Activated T-helper 1 cell treated with anti-CD3 and anti-CD28 coated beads, Interleukin-12 subunit alpha, Interleukin-12 subunit beta, Interleukin-2, Interleukin-4 antibody, amounts not matched to agents 30 ng/mL and 10 ng/mL and 1 ng/mL, durations not matched to agents 14 hours and 24 hours and 36 hours (primary cell): ENCODE results near the gene MDFIC. TPM values are rescaled to one million over a fixed set of nuclear protein-coding genes. Genes with fewer than 3 reads are reported as not detected.
A peak's percentile ranks its signal among the peaks of the same experiment; 100 is the strongest.

Experiments used
- DNase-seq: peaks from one replicate; pipeline ENCODE4 v3.0.0; 2021; ENCODE audit warnings: low spot score
- H3K27ac Mint-ChIP-seq: one replicate; pipeline ENCODE4 v1.8.0; 2021; ENCODE audit warnings: mild to moderate bottlenecking, mixed read lengths
- H3K27me3 Mint-ChIP-seq: one replicate; pipeline ENCODE4 v1.8.0; 2022; ENCODE audit warnings: mild to moderate bottlenecking, moderate library complexity, mixed read lengths; ENCODE audit not compliant: insufficient read depth
- H3K36me3 Mint-ChIP-seq: one replicate; pipeline ENCODE4 v1.8.0; 2021; ENCODE audit warnings: low read depth, mixed read lengths
- H3K4me1 Mint-ChIP-seq: one replicate; pipeline ENCODE4 v1.8.0; 2021; ENCODE audit warnings: low read depth, mixed read lengths
- H3K4me3 Mint-ChIP-seq: one replicate; pipeline ENCODE4 v1.8.0; 2021; ENCODE audit warnings: mild to moderate bottlenecking, moderate library complexity, mixed read lengths
- H3K9me3 Mint-ChIP-seq: one replicate; pipeline ENCODE4 v1.8.0; 2021; ENCODE audit warnings: mixed read lengths
- intact Hi-C: fragments of 100-400 bp; cut with micrococcal nuclease; formaldehyde crosslinking; loops from one replicate; pipeline ENCODE4 v1.15.1; 2024
- total RNA-seq: library from RNA; stranded (reverse); gene quantifications from 2 replicates; pipeline ENCODE4 v1.2.3, GENCODE V29; 2022

Gene MDFIC
- total RNA-seq, 1 donor from 2014 or later = 114 TPM

DNA sequence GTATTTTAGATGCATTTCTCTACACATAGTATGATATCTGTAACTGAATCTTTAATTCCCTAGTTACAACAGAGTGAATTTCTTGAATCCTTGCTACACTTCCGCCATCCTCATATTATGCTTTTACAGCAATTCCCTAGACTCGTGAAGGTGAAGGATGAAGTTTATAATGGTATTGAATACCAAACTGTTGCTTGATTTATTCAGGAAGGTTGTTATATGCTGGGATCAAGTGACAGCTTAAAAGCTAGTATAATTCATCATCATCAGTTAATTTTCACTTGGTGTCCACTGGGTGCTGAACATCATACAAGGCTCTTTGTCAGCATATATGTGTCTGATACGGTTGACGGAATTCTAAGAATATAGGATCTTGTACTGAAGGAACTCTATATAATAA, 47.2 kb downstream of the MDFIC start:
- Mint-ChIP-seq H3K36me3 (peaks cover 24% of the 10 kb centered on the region), H3K27ac (no peak overlapping the region), H3K4me1 (peaks cover 64% of the 10 kb centered on the region), H3K9me3 (no peaks in the 10 kb centered on the region), H3K27me3 (no peaks in the 10 kb centered on the region), H3K4me3 (no peak overlapping the region)
- intact Hi-C loops = loop anchor here (2.0 to 5.0 kb wide), 2 partner anchors 14 to 37 kb away; no protein-coding TSS in a partner anchor
- no peak for DNase-seq

DNA sequence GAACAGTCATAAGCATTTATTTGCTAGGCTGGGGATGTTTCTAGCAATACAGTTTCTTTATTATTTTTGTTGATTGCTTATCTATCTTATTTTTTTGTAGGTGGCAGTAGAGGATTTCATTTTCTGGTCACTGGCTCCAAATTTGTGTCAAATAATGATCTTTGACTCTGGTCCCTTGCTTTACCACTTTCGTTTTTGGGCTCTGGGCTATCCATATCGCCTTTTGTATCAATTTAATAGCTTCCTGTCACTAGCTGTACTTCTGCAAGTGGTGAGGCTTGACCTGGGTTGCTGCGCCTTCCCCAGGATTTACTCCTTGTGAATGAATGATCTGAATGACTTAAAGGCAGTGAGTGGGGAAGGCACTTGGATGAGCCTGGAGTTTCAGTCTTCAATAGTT, 48.4 kb downstream of the MDFIC start:
- H3K27ac Mint-ChIP-seq = no peak overlapping the region
- H3K9me3 Mint-ChIP-seq = no peaks in the 10 kb centered on the region
- no peaks in the 10 kb centered on the region for H3K27me3 Mint-ChIP-seq
- intact Hi-C loops = no loop called here
- no peak overlapping the region for H3K4me3 Mint-ChIP-seq
- H3K36me3 Mint-ChIP-seq = peaks cover 17% of the 10 kb centered on the region
- DNase-seq = no peak
- H3K4me1 Mint-ChIP-seq = peaks cover 69% of the 10 kb centered on the region

DNA sequence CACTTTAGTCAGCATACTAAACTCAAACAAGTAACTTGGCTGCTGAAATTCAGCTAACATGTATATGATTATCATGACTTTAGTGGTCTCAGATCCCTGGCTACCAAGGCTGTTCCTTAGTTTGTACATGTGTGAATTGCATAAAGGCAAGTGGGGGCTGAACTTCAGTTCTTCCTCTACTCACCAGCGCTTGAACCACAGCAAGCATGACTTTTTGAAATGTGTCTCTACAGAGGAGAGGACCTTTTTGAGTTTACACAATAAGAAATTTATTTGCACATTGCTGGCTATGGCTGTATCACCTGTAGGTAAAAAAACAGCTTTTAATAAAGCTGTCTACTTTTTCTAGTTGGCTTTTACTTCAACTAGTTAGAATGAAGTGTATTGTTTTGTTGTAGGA, 48.8 kb downstream of the MDFIC start:
- Mint-ChIP-seq H3K9me3 (no peaks in the 10 kb centered on the region), H3K4me3 (no peak overlapping the region), H3K4me1 (peaks cover 65% of the 10 kb centered on the region), H3K36me3 (peaks cover 14% of the 10 kb centered on the region), H3K27me3 (no peaks in the 10 kb centered on the region), H3K27ac (no peak overlapping the region)
- intact Hi-C loops = no loop called here
- DNase-seq = no peak

DNA sequence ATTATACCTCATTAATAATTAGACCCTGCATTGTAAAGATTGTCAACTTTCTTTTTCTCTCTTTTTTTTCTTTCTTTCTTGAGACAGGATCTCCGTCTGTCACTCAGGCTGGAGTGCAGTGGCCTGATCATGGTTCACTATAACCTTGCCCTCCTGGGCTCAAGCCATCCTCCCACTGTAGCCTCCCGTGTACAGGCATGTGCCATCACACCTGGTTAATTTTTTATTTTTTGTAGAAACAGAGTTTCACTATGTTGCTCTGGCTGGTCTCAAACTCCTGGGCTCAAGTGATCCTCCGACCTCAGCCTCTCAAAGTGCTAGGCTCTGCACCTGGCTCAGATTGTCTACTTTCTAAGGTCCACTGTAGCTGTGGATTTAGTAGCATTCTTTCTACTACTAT, 50.7 kb downstream of the MDFIC start:
- peaks cover 8% of the 10 kb centered on the region for H3K36me3 Mint-ChIP-seq
- peaks cover 56% of the 10 kb centered on the region for H3K4me1 Mint-ChIP-seq
- no peak overlapping the region for H3K27ac Mint-ChIP-seq
- intact Hi-C loops = no loop called here
- no peaks in the 10 kb centered on the region for H3K27me3 Mint-ChIP-seq
- H3K4me3 Mint-ChIP-seq = no peak overlapping the region
- no peaks in the 10 kb centered on the region for H3K9me3 Mint-ChIP-seq
- DNase-seq = no peak

DNA sequence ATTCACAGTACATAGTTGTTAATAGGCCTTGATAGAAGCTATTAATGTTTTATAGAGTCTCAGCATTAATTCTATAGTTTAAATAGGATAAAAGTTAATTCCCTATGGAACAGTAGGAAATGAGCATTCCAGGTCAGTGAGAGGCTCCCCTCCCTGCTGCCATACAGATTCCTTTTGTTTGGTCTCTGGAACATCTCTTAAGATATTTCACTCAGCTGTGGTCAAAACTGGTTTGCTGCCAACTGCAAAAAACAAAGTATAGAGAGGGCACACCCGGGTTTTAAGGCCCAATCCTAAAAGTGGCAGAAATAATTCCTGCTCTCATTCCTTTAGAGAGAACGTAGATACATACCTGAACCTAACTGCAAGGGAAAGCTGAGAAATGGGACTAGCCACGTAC, 51.3 kb downstream of the MDFIC start:
- intact Hi-C loops = no loop called here
- no peak overlapping the region for H3K4me3 Mint-ChIP-seq
- peaks cover 10% of the 10 kb centered on the region for H3K36me3 Mint-ChIP-seq
- peaks cover 56% of the 10 kb centered on the region for H3K4me1 Mint-ChIP-seq
- H3K27me3 Mint-ChIP-seq = no peaks in the 10 kb centered on the region
- H3K27ac Mint-ChIP-seq = no peak overlapping the region
- no peaks in the 10 kb centered on the region for H3K9me3 Mint-ChIP-seq
- DNase-seq = no peak

DNA sequence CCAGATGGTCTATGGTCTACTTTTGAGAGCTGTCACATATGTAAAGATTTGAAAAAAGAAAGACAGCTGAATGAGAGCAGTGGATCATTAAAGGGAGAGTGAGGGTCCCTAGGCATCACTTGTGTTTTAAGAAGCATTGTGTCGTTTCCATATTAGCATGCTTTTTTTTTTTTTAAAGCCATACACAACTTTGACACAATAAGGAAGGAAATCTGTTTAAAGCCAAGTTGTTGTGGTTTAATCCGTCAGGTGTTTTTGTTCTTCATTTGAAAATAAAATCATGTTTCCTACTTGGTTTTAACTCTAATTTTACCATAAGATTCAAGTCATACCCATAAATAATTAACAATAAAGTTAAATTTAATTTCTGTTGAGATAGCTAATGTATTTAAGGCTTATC, 53.5 kb downstream of the MDFIC start:
- H3K9me3 Mint-ChIP-seq = no peaks in the 10 kb centered on the region
- no peaks in the 10 kb centered on the region for H3K27me3 Mint-ChIP-seq
- peaks cover 16% of the 10 kb centered on the region for H3K36me3 Mint-ChIP-seq
- H3K4me3 Mint-ChIP-seq = no peak overlapping the region
- no peak overlapping the region for H3K27ac Mint-ChIP-seq
- intact Hi-C loops = no loop called here
- peaks cover 53% of the 10 kb centered on the region for H3K4me1 Mint-ChIP-seq
- no peak for DNase-seq

DNA sequence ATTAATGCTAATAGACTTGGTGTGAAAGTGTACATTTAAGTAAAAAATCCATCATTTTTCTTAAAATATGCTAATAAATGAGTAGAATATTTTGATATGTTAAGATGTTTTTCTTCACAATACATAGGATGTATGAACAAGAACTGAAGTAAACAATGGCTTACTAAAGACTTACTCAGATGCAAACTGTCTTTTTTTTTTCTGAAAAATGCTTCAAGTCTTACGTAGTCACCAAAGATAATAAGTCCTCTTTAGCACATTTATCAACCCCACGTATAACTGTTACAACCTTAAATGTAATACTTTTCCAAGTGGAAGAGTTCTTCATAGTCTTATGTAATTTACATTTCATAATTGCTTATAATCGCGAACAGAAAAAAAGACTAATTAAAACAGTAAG, 54.8 kb downstream of the MDFIC start:
- H3K9me3 Mint-ChIP-seq = no peaks in the 10 kb centered on the region
- H3K4me3 Mint-ChIP-seq = no peak overlapping the region
- no peak for DNase-seq
- no peak overlapping the region for H3K27ac Mint-ChIP-seq
- H3K27me3 Mint-ChIP-seq = no peaks in the 10 kb centered on the region
- H3K4me1 Mint-ChIP-seq = peaks cover 53% of the 10 kb centered on the region
- intact Hi-C loops = no loop called here
- peaks cover 21% of the 10 kb centered on the region for H3K36me3 Mint-ChIP-seq

DNA sequence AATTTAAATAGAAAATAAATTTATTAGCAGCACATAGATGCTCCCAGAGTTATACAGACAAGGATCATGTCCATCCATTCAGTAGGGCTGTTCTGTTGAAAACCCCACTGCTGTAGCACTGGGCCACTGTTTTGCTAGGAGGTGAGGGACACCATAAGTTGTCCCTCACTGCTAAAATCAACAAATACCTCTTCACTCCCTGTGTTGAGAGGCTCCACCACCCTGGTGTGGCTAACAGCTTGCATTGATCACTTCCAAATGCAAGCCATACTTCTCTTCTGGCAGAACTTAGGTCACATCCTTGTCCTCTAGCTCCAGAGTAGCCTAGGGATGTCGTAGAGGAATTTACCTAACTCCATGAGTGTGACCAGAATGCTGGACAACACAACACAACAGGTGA, 55.4 kb downstream of the MDFIC start:
- H3K4me3 Mint-ChIP-seq = no peak overlapping the region
- DNase-seq = no peak
- no peak overlapping the region for H3K27ac Mint-ChIP-seq
- H3K27me3 Mint-ChIP-seq = no peaks in the 10 kb centered on the region
- intact Hi-C loops = no loop called here
- H3K36me3 Mint-ChIP-seq = peaks cover 26% of the 10 kb centered on the region
- H3K4me1 Mint-ChIP-seq = peaks cover 53% of the 10 kb centered on the region
- no peaks in the 10 kb centered on the region for H3K9me3 Mint-ChIP-seq

DNA sequence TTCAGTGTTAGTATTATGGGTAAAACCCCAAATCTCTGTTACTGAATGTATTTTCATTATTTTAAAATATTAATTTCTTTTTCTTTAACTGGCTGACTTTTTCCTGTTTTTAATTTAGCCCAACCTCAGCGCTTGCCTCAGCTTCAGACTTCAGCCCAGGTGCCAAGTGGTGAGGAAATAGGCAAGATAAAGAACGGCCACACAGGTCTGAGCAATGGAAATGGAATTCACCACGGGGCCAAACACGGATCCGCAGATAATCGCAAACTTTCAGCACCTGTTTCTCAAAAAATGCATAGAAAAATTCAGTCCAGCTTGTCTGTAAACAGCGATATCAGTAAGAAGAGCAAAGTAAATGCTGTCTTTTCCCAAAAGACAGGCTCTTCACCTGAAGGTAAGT, 57.5 kb downstream of the MDFIC start:
- Mint-ChIP-seq H3K27me3 (no peaks in the 10 kb centered on the region), H3K36me3 (peaks cover 37% of the 10 kb centered on the region), H3K9me3 (no peaks in the 10 kb centered on the region), H3K27ac (no peak overlapping the region), H3K4me3 (no peak overlapping the region), H3K4me1 (peaks cover 41% of the 10 kb centered on the region)
- intact Hi-C loops = no loop called here
- no peak for DNase-seq

DNA sequence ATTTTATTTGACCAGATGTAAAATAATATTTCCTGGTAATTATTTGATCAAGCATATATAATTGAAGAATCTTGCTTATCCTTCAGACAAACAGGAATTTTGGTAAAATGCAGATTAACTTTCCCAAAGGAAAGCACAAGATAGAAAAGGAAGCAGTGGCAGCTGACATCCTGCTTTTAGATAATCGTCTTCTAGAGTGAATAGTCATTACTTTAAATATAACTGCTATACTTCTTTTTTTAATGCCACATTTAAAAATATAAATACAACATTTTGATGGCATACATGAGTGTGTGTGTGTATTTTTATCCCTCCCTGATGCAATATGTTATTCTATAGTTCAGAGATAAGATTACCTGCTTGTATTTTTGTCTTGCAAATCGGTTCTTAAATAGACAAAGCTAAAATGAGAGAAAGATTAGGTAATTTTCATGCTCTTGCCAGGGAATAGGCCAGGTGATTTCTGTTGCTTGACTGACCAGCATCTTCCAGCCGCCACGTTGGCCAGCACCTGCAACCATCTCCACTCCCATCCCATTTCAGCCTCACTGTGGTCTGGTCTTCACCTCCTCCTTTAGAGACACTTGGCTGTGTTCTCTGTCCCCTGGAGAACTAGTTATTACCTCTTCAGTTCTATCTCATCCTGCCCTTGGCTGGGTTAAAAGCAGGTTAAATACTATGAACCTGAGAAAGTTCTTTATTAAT, 58.1 kb downstream of the MDFIC start:
- H3K4me3 Mint-ChIP-seq = no peak overlapping the region
- H3K27me3 Mint-ChIP-seq = no peaks in the 10 kb centered on the region
- H3K27ac Mint-ChIP-seq = no peak overlapping the region
- no peak for DNase-seq
- intact Hi-C loops = no loop called here
- H3K36me3 Mint-ChIP-seq = peaks cover 40% of the 10 kb centered on the region
- H3K9me3 Mint-ChIP-seq = no peaks in the 10 kb centered on the region
- H3K4me1 Mint-ChIP-seq = peaks cover 35% of the 10 kb centered on the region

DNA sequence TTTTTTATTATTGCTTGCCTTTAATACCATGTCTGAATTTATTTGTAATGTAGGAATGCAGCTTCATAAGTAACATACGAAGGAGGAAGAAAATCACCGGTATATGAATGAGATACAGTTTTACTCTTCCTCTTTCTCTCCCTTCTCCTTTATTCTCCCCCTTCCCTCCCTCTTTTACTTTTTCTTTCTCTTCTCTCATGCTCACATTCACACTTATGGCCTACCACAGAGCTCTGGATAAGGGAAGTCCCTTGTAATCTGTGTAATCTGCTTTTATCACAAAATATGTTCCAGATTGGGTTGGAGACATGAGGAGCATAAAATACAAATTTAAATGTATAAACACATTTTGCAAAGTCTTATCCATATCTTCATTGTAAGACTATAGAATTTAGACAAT, 59.4 kb downstream of the MDFIC start:
- Mint-ChIP-seq H3K27me3 (no peaks in the 10 kb centered on the region), H3K36me3 (peaks cover 50% of the 10 kb centered on the region), H3K4me1 (peaks cover 29% of the 10 kb centered on the region), H3K4me3 (peak overlapping the region; percentile 17), H3K9me3 (no peaks in the 10 kb centered on the region), H3K27ac (peak overlapping the region; percentile 7)
- no peak for DNase-seq
- intact Hi-C loops = no loop called here

DNA sequence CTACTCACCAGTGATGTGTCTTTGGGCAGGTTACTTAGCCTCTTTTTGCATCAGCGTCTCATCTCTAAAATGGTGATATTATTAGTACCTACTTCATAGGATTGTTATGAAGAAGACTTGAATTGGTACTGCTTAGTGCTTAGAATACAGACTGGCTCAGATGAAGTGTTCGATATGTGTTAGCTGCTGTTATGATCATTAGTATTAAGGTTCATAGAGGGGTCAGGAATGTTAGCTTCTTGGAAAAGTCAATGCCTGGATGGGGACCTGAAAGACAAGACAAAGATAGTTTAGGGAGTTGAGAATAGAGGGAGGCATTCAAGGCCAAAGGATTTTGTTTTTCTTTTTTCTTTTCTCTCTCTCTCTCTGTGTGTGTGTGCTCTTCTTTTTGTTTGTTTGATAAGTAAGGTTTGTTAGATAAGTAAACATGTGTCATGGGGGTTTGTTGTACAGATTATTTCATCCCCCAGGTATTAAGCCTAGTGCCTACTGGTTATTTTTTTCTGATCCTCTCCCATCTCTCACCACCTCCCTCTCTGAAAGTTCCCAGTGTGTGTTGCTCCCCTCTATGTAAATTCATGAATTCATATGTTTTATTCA, 63.3 kb downstream of the MDFIC start:
- Mint-ChIP-seq H3K4me1 (peaks cover 35% of the 10 kb centered on the region), H3K36me3 (peaks cover 51% of the 10 kb centered on the region), H3K27ac (no peak overlapping the region), H3K9me3 (no peaks in the 10 kb centered on the region), H3K4me3 (no peak overlapping the region), H3K27me3 (no peaks in the 10 kb centered on the region)
- intact Hi-C loops = no loop called here
- DNase-seq = no peak

DNA sequence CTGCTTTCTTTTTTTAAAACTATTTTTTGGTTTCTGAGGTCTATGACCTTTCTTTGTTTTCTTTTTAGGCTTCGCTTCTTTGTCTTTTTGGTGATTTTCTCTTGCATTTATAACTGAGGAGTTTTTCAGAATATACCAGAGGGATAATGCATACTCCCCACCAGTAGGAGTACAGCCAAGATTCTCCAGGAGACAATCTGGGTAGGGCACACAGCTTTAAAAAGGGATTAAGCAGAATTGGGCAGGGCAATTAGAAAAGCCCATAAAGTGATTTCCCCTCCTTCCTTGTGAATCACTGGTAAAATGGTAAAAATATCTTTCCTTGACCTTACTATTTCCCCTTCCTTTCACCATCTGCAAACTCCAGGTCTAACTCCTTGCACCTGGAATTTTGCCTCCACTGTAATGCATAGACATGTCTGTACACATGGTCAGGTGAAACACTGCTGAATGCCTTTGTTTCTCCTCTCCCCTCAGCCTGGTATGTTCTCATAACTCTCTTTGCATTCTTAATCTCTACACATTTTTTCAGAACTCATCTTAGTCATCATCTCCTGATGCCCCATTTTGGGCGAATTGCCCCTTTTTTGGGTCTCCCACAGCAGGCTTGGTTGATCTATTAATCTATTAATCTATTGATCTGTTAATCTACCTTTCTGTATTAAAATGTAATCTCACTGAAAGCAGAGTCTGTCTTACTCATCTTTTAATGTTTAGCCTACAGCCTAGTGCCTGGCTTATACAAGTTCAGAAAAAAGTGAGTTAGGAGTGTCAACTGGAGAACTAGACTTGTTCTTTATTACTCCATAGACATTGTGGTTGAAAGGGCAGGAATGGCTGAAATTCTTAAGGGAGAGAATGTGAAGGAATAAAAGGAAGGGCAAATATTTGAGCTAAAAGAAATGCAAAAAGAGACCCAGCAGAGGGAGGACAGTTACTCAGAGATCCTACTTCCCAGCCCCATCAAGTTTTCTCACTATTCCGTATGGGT, 64.6 kb downstream of the MDFIC start:
- H3K4me3 Mint-ChIP-seq = no peak overlapping the region
- H3K27ac Mint-ChIP-seq = no peak overlapping the region
- peaks cover 22% of the 10 kb centered on the region for H3K4me1 Mint-ChIP-seq
- DNase-seq = no peak
- no peaks in the 10 kb centered on the region for H3K27me3 Mint-ChIP-seq
- intact Hi-C loops = no loop called here
- no peaks in the 10 kb centered on the region for H3K9me3 Mint-ChIP-seq
- peaks cover 48% of the 10 kb centered on the region for H3K36me3 Mint-ChIP-seq
